IPS-NIHi7 (cell line): ENCODE results near the gene TTK.
A peak's percentile ranks its signal among the peaks of the same experiment; 100 is the strongest.

Experiments
- DNase-seq: peaks from one replicate; pipeline ENCODE4 v3.0.0; 2012; ENCODE audit warnings: mixed read lengths; ENCODE audit errors: extremely low spot score

The TTK gene

DNA sequence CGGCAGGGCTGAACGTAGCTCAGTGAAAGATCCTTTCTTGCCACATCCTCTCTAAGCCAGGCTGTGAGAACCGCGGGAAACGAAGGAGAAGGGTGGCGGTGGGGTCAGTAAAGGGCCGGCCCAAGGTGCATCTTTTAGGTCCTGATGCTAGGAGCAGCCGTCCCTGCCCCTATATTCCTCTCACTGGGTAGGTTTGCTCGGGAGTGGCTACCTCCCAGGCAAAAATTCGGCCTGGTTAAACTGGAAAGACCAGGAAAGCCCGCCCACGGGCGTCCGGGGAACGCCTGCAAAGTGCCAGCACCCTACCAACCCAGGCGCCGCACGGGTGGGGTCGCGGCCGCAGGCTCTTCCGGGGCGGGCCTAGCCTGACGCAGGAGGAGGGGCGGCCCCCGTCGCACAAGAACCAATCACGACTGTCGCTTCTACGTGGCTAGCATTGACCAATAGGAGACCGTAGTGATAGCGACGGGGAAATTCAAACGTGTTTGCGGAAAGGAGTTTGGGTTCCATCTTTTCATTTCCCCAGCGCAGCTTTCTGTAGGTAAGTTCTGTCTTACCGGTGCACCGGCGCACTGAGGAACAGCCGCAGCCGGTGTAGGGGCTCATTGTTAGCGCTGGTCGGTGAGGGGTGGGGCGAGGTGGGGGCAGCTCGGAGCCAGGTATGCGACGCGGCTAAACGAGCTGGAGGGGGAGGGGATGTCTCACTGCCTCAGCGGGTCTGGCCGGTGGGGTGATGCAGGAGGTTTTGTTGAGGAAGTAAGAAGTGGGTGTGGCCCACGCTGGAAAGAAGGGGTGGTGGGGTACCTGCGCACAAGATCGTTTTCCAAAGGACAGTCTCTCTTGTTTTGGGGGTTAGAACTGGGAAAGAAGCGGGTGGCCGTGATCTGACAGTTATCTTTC lies at the start of gene TTK:
Gene TTK (plus strand): TSS at position 477 of the 900 bp plus-strand sequence. CDS start 1,195 bp downstream, outside the sequence.
- DNase-seq: peak; percentile 95

DNA sequence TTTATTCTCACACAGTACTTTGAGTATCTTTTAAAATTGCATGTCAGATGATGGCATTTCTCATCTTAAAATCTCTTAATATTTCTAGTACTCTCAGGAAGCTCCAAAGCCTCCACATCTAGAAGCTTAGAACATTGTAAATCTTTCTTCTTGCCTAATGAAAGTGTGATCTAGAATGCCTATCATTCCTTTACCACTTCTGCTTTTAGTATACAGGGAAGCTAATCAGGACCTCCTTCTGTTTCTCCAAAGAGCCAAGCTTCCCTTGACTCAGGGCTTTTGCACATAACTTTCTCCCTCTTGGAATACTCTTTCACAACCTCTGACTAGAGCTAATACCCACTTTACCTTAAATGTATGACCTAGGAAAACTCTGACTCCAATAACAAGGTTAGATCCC lies 49.6 kb upstream of the TTK start:
- no peak for DNase-seq

DNA sequence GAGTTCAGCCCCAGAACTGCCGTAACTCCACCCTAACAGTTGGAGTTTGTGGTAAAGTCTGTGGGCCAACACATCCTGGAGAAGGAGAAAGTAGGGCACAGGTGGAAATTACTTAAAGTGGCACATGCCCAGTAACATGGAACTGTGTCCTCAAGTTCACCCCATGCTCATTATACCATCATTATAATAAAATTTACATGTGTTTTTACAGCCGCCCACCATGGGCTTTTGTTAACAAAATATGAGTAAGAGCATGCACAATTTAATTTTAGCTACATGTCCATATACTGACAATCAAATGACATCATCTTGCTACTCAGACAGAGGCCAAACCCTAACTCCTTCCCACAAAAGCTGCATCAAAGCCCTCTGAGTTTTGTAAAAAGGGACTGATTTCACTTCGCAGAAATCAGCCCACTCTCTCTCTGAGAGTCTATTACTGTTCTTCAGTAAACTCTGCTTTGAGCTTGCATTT lies 39.8 kb upstream of the TTK start:
- DNase-seq: no peak

DNA sequence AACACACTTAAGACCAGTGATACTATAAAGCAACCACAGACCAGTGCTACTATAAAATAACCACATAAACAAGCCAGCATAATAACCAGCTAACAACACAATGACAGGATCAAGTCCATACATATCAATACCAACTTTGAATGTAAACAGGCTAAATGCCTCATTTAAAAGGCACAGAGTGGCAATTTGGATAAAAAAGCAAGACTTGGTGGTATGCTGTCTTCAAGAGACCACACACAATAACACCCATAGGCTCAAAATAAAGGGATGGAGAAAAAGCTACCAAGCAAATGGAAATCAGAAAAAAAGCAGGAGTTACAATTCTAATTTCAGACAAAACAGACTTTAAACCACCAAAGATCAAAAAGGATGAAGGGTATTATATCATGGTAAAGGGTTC lies 37.3 kb upstream of the TTK start:
- no peak for DNase-seq

DNA sequence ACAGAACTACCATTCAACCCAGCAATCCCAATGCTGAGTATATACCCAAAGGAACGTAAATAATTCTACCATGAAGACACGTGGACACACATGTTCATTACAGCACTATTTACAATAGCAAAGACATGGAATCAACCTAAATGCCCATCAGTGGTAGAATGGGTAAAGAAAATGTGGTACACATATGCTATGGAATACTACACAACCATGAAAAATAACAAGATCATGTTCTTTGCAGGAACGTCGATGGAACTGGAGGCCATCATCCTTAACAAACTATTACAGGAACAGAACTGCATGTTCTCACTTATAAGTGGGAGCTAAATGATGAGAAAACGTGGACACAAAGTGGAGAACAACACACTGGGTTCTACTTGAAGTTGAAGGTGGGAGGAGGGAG lies 34.7 kb upstream of the TTK start:
- DNase-seq: no peak

DNA sequence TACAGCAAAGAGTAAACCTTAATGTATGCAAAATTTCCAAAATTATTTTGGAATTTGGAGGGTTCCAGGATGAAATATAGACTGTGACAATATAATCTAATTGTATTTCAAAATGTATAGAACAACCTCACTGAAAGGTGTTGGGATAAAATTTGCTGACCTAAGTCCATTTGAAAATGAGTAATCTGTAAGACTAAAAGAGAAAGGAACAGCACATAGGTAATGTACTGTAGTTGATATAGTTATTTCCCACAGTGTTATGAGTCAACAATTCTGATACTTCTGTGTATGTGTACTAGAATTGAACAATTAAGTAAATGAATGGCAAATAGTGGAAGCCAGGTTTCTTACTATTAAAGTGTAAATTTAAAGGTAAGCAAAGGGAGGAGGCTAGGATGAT lies 33.3 kb upstream of the TTK start:
- DNase-seq: no peak

DNA sequence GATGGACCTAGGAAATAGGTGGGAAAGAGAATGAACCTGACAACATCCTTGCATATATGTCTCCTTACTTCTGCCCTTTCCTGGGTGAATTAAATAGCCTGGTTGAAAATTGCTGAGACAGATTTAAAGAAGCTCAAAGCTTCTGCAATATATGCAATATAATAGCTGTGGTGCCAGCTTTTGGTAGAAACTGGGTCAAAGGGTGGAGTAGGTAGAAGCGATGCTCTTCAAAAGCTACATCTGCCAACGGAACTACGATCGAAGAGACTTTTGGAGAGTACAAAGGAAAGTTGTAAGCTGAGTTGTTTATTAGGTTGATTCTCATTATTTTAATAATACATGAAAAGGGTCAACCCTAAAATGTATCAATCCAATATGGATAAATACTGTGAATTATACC lies 22.8 kb upstream of the TTK start:
- DNase-seq: no peak

DNA sequence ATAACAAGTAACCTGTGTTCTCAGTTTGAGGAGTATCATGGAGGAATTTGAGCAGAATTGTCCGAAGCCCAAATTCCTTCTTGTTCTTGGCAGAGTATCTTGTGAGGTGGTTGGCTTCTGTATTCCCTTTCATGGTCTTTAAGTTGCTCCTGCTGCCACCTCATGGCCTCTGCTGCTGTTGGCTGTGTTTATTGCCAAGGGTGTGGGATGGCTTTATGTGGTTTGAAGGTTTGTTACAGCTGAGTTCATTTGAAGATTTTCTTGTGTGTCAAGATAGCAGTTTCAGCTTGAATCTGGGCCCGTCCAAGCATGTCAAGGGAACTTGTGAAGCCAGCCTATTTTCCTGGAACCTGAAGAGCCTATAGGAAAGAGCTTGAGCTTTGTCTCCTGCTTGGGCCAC lies 20.2 kb upstream of the TTK start:
- peak; percentile 32 for DNase-seq

DNA sequence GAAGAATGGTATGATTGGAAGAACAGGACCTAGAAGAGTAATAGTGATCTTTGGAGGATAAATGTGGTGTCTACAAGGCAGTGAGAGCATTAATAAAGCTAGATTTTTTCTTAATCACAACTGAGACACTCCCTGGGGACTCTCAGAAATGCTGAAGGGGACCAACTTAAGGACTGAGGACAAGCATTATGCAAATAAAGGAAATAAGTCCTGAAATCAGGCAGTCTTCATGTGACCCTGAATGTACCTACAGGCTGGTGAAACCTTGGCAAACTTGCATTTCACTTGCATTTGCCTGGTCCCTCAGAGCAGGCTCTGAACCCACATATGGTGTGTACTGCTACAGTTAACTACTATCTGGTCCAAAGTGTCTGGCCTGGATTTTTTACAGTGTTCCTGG lies 19.3 kb upstream of the TTK start:
- DNase-seq: no peak

DNA sequence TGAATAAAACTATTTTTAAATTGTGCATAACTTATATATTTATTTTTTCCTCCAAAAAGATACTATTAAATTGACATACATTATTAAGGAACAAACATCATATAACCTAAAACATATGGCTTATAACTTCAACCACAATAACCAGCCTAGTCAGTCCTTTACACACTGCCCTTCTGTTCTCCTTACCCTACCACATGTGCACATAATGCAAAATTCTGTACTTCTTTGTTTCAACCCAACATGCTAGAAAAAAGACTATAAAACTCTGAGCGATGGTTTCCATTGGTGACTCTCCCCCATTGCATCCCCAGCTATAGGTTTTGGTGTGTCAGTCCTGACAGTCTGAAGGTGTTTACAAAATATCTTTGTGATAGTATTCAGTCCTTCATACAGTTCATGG lies 14.8 kb upstream of the TTK start:
- no peak for DNase-seq

DNA sequence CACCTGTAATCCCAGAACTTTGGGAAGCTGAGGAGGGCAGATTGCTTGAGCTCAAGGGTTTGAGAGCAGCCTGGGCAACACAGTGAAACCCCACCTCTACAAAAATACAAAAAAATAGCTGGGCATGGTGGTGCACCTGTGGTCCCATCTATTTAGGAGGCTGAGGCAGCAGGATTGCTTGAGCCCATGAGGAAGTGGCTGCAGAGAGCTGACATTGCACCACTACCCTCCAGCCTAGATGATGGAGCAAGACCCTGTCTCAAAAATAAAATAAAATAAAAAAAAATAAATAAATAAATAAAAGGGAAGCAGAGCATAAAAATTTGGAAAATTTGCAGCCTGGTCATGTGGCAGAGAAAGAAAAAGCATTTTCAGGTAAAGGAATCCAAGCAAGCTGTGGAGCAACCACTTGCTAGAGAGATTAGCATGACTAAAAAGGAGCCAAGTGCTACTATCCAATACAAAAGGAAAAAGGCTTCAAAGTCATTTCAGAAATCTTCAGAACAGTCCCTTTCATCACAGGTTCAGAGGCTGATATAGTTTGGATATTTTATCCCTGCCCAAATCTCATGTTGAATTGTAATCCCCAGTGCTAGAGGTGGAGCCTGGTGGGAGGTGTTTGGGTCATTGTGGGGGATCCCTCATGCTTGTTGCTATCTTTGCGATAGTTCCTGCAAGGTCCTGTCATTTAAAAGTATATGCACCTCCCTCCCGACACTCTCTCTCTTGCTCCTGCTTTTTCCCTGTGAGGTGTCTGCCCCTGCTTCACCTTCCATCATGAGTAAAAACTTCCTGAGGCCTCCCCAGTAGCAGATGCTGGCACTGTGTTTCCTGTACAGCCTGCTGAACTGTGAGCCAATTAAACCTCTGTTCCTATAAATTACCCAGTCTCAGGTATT lies 11.2 kb upstream of the TTK start:
- DNase-seq: peak; percentile 20

DNA sequence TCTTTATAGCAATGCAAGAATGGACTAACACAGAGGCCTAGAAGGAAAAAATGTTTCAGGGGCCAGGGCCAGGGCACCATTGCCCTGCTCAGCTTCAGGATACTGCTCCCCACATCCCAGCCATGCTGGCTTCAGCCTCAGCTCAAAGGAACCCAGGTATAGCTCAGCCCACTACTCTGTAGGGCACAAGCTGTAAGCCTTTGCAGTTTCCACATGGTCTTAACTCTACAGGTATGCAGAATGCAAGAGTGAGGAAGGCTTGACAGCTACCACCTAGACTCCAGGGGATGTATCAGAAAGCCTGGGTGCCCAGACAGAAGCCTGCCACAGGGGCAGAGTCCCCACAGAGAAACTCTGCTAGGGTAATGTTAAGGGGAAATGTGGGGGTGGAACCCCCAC lies 10.5 kb upstream of the TTK start:
- DNase-seq: no peak

DNA sequence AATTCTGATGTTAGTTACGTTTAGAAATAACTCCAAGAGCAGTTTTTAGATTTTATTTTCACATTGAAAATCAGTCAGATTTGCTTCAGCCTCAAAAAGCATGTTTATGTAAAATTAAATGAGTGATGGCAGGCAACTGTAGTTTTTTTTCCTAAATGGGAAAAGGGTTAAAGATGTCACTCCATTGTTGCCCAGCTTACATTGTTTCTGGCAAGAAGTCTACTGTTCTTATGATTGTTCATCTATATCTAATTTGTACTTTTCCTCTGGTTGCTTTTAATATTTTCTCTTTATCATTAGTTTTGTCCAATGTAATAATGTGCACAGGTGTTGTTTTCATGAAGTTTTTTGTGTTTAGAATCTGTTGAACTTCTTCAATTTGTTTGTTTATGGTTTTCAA lies 6.7 kb upstream of the TTK start:
- DNase-seq: no peak

DNA sequence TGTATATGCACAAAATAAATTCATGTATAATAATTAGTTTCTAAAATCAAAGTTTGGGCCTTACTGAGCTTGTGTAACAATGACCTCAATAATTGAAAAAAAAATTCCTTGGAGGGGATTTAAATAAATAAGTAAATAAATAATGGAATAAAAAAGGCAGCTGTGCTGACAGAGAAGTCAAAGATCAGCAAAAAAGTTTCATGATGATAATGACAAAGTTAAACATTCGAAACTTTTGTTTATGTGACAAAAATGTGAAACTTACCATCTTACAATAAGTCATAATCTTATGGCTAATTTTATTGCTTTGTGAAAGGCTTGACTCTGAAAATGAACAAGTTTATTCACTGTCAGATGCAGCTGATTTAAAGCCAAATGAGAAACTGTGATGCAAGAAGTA lies 3.1 kb upstream of the TTK start:
- DNase-seq: no peak

DNA sequence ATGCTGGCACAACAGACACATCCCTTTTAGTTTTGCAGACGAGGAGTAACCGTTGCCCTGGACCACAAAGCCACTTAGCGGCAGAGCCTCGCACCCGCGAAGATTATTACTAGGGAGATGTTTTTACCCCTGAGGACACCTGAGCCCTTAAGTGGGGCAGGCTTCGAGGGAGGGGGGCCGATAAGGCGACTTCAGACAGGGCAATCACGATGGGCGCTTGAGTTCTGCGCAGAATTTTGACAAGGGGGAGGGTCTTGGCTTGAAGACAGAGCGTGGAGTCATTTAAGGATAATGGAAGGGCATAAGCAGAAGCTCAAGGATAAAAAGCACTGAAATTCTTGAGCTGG lies 650 bp upstream of the TTK start:
- no peak for DNase-seq

DNA sequence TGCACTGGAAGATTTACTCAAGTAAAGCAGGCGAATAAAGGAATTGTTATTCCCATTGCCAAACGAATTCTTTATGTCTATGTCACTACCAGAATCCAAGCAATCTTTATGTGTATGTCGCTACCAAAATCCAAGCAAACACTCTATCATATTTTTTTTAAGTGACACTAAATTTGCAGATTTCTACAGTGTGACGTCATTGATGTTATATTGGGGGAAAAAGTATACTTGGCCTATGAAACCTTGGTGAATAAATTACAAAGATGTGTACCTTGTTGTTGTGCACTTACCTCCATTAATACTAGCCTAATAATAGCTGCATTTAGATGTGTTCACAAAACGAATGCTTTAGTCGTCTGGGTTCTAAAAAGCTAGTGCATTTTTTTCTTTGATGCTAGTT lies 957 bp downstream of the TTK start:
- DNase-seq: no peak

DNA sequence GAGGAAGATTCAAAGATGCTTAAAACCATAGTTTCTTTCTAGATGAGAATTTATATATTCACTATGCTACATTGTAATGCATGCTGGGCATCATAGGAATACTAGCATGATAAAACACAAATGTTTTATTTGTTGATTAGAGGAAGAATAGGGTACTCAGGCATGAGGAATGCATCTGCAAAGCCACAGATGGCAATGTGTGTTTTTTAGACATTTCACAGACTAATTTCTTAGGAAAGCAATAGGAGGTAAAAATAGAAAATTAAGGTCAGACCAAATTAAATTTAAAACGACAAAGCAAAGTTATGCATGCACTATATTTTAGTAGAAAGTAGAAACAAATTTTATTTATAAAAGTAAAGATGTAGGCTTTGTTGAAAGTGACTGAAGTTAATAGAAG lies 2.1 kb downstream of the TTK start:
- DNase-seq: no peak

DNA sequence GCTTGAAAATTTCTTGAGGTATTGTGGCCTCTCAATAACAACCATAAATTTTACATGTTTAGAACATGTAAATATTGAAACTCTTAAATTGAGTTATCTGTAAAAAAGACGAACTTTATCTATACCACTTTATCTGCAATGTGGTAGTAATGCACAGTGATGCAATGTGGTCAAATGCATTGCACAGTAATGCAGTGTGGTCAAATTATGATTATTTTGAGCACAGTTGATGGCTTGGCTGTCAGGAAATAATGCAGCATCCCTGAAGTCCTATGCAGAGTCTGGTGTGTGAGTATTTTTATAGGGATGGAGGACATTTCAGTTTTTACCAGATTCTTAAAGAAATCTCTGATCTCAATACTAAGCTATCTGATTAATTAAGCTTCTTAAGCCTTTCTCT lies 5.1 kb downstream of the TTK start:
- DNase-seq: no peak

DNA sequence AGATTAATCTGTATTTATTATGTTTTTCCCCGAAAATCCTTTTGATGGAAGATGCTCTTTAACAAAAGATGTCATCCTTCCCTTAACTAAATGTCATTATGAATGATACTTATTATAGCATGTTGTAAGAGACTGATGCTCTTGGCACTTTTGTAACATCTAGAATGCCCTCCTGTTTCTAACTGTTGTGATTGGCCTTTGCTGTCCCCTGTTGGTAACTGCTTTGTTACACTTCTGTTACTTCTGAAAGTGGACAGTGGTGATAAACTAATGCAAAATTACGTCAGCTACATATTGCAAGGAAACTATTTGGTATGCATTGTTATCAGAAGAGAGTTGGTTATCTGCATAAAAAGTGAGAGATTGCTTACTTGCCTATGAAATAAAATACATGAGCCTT lies 5.8 kb downstream of the TTK start:
- DNase-seq: no peak

DNA sequence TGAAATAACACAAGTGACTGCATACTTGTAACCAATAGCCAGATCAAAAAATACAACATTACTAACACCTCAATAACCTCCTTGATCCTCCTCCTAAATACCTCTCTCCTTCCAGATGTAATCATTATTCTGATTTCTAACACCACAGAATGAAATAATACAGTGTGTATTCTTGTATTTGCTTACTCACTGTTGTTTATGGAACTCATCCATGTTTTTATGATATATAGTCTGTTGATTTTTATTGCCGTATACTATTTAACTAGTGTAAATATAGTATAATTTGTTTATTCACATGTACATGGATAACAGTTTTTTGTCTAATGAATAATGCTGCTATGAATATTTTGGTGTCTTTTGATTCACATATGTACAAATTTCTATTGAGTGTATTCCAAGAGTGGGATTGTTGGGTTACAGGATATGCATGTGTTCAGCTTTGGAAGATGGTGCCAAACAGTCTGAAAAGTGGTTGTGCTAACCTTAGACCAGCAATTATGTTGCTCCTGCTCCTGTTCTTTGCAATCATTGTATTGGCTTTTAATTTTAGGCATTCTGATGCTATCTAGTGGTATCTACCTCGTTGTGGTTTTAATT lies 11.5 kb downstream of the TTK start:
- no peak for DNase-seq

DNA sequence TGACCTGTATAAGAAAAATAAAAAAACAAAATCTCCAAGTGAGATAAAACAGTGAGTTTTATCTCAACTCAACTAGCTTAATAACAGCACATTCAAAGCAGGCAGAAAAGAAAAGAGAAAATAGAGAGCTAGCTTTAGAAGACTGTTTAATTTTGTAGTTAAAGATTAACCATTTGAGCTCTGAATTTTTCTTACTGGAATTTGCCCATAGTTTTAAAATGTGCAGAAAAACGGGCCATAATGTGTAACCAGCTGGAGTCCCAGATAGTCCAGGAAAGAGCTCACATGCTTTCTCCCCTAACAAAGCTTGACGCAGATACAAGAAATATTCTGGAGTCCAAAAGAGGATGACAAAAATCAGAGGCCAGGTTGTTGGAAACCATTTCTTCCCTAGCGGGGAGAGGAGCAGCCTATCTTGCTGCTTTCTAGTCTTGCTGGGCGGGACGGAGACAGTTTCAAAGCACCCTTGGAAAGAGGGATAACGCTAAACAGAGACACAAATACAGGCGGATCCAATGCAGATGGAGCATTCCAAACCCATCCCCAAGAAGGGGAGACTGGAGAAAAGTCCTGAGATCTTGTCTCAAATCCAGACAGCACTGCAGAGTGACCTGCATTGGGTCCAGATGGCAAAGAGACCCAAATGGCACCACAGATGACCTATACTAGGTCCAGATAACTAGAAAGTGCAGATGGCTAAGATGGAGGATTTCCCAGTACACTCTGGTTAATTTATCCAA lies 16.1 kb downstream of the TTK start:
- no peak for DNase-seq

DNA sequence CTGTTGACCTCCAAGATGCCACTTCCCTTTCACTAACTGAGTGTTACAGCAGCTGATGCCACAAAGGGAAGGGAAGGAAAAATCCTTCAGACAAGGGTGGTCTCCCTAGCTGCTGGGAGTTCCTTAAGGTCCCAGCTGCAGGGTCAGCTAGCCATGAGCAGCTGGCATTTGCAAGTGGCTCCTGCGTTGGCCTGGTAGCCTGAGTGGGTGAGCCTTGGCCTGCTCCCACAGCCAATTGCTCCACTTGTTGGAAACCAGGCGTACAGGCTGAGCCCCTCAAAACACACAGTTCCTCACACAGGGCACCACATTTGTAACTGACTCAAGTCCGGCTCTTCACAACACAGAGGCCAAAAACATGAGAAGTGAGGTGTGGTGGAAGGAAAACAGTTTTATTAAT lies 16.7 kb downstream of the TTK start:
- no peak for DNase-seq
